Effector CD8-positive, alpha-beta T cell (primary cell): ENCODE data around the gene PROB1.
"Not testable (repeated sequence)": the region's sequence is repeated elsewhere in the genome, so short reads cannot be mapped to it uniquely, and the experiment has no call there.

ENCODE experiments used
- DNase-seq: peaks from one replicate; lab custom pipeline; 2025; lab: John Stamatoyannopoulos, UW

The PROB1 gene

DNA sequence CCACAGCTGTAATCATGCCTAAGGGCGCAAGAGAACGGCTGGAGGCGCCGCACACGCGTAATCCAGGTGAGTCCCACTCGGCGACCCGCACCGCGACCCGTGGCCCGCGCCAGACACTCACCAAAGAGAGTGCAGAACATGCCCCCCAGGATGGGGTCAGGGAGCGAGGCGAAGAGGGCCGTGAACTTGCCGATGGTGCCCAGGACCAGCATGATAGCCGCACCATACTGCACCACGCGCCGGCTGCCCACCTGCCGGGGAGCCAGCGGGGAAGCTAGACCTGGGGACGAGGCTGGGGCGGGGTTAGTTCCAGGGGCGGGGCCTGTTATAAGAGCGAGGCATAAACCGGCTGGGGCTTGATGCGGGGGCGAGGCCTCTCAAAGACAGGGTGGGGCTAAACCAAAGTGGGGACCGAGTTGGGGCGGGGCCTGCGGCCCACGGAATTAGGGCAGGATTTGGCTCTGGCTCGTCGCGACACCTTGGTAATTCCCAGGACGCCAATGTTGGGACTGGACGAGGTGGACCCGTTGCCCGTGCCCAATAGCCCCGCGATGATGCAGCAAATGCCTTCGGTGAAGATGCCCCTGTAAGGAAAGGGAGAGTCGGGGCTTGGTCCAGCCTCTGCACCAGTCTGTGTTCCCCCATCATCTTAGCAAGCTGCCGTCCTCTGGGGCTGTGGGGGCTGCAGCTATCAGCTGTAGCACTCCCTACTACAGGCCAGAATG lies 16.6 kb downstream of the PROB1 start:
- no peak for DNase-seq

DNA sequence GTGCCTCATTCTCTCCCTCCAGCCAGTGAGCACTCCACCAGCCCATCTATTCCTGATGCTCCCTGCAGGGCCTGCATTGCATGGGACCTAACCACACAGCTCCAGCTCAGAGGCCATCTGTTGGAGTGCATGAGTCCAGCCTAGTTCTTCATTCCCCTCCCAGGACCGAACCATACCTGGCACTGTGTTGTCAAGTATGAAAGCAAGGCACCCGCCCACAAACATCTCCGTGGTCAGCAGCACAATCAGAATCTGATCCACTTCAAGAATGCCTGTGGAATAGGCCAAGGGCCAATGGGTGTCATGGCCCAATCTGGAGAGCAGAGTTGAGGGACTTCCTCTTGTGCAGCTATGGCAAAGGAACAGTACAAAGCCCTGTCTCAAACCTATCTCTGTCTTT lies 17.7 kb downstream of the PROB1 start:
- no peak for DNase-seq

DNA sequence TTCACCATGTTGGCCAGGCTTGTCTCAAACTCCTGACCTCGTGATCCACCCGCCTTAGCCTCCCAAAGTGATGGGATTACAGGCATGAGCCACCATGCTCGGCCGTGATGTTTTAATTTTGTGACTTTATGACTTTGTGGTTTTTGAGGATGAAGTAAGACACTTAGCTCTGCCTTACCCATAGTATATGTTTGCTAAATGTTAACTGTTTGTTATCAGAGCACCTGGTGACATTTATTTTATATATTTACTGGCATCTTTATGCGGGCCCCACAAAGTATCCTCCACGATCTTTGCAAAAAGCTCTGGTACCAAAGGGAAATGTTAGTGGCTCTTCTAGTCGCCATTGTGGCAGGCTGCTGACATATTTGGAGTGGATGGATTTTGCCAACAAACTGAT lies 18.5 kb downstream of the PROB1 start:
- DNase-seq = no peak

DNA sequence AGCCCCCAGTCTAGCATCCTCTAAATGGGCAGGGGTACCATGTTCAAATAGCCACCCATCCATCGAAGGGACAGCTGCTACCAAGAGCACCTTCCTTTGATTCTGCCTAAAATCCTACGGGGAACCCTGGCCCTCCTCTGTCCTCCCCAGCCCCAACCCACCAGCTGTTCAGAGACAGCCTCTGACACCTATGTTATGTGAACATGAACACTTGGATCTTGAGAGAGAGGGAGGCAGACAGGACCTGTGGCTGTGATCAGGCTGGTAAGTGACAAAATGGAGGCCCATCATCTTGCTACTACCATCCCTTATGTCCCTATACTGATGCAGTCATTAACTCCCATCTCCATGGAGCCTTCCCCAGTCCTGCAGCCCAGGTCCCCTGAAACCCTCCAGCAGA lies 20.0 kb downstream of the PROB1 start:
- DNase-seq = no peak

DNA sequence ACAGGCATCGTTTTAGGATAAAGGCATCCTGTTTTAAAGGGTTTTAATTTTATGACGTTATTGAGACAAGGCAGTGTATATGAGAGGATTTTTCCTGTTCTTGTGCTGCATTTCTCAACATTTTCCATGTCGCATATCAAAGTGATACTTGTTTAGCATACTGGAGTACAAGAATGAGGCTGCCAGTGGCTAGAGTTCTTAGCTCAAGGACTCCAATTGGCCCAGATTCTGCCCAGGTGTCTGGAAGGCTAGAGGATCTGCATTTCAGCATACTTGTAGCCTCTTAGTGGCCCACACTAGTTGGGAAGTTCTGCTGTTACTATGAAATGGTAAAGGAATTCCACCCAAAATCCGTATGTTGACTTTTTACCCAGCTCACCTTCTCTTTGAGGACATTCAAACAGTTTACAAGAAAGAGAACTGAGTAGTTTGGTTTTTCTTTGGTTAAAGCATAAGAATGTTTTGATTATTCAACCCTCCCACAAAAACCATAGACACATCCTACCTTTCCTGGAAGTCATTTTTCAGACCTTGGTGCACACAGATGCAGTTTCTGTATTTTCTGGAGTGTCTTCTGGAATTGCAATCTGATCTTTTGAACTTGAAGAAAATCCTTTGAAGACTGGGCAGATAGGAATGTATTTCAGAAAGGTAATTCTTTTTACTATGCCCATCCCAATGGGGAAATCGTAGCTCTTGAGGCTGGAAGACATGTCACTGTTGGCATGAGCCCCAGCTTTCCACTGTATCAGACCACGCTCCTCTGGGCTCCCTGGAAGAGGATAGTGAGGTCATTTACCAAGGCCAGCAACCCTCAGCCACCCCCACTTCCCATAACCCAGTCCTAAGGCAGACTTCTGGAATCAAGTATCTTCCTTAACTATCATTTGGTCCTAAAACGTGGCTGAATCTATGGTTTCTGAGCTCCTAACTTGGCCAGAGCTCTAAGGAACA lies 23.1 kb downstream of the PROB1 start:
- DNase-seq = no peak

DNA sequence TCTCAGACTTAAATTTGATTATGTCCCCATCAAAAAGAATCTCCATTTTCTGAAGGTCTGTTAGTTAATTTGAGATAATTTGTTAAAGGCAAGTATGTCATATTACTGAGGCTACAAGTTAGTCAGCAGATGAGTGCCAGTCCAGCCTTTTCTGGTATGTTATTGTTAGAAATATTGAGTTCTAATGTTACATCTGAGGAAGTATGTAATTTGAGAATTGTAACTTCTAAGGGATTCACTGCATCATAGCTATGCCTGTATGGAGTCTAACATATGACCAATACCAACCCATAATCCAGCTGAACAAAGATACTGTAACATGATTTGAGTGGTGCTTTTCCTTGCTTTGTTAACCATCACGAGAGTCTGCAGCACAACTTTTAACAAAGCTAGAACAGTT lies 25.7 kb downstream of the PROB1 start:
- no peak for DNase-seq

DNA sequence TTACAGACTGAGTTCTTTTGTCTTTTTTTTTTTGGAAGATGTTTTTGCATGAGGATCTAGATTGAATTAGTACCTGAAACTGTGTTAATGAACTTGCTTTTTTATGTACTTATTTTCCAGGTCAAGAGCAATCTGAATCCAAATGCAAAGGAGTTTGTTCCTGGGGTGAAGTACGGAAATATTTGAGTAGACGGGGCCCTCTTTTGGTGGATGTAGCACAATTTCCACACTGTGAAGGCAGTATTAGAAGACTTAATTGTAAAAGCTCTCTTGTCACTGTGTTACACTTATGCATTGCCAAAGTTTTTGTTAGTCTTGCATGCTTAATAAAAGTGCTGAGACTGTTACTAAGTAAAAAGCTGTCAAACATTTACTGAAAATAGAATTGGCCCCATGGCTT lies 26.3 kb downstream of the PROB1 start:
- no peak for DNase-seq

DNA sequence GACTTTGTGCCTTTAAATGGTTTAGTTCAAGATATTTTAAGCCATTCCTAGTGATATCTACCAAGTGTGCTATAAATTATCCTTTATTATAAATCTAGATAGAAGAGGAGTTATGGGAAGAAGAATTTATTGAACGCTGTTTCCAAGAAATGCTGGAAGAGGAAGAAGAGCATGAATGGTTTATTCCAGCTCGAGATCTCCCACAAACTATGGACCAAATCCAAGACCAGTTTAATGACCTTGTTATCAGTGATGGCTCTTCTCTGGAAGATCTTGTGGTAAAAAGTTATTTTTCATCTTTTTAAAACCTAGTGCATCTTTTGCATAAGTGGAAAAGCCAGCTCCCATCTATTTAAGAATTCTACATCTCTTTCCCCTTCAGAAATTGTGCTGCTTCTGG lies 30.4 kb downstream of the PROB1 start:
- no peak for DNase-seq

DNA sequence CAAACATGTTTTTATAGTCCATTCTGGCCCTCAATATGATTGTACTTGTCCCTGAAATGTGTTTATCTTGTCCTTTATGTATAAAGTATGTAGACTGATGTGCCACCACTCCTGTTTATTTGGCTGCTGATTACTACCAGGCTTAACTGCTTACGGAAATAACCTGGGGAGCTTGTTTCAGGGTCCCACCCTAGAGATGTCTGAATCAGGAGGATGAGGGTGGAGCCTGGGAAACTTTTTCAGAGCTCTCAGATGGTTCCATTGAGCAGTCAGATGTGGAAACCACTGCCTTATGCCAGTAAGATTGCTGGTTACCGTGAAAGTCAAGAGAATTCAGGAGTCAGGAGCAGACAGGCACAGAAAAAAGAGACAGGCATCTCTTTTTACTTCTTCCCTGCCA lies 31.0 kb downstream of the PROB1 start:
- no peak for DNase-seq

DNA sequence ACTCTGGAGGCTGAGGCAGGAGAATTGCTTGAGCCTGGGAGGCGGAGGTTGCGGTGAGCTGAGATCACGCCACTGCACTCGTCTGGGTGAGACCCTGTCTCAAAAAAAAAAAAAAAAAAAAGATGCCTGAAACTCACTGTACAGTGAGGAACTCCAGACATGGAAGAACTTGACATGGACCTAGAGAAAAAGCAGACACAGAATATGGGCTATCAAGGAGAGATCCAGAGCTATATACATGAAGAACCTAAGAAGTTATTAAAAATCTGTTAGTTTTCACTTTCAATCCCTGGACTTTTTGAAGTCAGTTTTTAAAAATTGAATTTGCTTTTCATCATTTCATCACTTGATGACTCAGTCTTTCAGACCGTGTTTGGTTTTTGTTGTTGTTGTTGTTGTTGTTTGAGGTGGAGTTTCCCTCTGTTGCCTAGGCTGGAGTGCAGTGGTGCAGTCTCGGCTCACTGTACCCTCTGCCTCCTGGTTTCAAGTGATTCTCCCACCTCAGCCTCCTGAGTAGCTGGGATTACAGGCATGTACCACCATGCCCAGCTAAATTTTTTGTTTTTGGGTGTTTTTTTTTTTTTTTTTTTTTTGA lies 33.0 kb downstream of the PROB1 start:
- no peak for DNase-seq

DNA sequence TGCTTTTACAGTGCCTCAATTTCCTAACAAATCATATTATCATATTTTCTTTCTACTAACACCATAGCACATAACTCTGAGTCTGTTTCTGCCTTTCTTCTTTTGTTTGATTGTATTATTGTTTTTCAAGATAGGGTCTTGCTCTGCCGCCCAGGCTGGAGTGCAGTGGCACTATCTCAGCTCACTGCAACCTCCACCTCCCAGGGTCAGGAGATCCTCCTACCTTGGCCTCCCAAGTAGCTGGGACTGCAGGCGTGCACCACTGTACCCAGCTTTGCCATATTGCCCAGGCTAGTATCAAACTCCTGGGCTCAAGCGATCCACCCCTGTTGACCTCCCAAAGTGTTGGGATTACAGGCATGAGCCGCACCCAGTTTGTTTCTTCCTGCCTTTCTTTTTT lies 34.5 kb downstream of the PROB1 start:
- DNase-seq = no peak

DNA sequence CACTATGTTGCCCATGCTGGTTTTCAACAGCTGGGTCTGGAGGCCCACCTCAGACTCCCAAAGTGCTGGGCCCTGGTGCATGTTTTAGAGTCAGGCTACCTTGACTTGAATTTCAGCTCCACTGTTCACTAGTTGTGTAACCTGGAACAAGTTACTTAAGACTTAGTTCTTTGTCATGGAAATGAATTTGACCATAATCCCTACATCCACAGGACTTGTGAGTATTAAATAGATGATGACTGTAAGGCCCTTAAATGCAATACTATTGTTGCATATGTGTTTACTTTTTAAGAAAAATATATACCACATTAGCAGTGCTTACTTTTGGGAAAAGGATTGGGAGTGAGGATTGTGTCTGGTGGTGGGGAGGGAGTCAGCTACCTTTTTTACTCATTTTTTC lies 36.8 kb downstream of the PROB1 start:
- no peak for DNase-seq

DNA sequence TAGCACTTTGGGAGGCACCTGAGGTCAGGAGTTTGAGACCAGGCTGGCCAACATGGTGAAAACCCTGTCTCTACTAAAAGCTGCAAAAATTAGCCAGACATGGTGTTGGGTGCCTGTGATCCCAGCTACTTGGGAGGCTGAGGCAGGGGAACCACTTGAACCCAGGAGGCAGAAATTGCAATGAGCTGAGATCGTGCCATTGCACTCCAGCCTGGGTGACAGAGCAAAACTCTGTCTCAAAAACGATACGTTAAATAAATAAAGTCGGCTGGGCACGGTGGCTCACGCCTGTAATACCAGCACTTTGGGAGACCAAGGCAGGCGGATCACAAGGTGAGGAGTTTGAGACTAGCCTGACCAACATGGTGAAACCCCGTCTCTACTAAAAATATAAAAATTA lies 39.0 kb downstream of the PROB1 start:
- DNase-seq = not testable (repeated sequence)

DNA sequence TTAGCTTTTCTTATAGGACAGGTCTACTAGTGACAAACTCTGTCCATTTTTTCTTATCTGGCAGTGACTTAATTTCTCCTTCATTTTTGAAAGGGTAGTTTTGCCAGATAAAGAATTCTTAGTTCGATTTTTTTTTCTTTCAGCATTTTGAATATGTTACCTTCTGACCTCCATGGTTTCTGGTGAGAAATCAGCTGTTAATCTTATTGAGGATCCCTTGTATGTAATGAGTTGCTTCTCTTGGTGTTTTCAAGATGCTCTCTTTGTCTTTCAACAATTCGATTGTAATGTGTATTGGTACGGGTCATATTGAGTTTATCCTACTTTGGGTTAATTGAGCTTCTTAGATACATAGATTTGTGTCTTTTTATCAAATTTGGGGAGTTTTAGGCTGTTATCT lies 40.7 kb downstream of the PROB1 start:
- no peak for DNase-seq

DNA sequence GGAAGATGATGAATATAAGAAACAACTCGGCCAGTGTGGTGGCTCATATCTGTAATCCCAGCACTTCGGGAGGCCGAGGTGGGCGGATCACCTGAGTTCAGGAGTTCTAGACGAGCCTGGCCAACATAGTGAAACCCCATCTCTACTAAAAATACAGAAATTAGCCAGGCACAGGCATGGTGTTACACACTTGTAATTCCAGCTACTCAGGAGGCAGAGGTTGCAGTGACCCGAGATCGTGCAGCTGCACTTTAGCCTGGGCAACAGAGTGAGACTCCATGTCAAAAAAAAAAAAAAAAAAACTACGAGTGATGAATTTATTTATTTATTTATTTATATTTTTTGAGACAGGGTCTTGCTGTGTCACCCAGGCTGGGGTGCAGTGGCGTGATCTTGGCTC lies 47.0 kb downstream of the PROB1 start:
- DNase-seq = not testable (repeated sequence)

DNA sequence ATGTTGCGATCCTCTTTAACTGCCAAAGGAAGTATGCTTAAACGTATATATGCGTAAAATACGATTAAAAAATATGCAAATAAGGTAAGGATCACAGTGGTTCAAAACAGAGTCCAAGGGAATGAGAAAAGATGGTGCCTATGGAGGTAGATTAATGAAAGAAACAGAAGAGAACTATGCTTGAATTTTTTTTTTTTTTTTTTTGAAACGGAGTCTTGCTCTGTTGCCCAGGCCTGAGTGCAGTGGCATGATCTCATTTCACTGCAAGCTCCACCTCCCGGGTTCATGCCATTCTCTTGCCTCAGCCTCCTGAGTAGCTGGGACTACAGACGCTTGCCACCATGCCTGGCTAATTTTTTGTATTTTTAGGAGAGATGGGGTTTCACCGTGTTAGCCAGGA lies 49.5 kb downstream of the PROB1 start:
- not testable (repeated sequence) for DNase-seq

DNA sequence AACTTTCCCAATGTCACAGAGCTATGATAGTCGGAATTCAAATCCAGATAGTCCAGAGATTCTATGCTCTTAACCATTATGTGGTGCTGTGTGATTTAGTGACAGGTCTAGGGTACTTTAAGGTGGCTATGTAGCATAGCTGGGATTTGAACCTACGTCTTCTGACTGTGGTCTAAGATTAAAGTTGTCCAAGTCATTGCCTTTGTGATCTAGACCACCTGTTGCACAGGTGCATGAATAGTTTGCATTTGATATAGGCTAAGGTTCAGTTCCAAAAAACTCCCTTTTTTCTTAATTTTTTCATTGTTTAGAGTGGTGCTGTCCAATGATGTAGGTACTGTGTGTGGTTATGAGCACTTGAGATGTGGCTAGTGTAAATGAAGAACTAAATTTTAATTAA lies 50.7 kb downstream of the PROB1 start:
- DNase-seq = no peak

DNA sequence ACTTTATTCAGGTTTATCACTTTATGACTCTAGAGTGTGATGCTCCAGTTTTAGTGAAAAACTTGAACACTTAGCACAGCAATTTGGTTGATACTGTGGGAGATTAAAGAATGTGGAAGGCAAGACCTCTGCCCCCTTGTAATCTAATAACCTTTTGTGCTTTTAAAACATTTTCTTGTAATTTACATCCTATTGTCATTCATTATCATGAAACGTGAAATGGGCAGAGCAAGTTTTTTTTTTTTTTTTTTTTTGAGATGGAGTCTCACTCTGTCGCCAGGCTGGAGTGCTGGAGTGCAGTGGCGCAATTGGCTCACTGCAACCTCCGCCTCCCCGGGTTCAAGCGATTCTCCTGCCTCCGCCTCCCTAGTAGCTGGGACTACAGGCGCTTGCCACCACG lies 51.4 kb downstream of the PROB1 start:
- no peak for DNase-seq

DNA sequence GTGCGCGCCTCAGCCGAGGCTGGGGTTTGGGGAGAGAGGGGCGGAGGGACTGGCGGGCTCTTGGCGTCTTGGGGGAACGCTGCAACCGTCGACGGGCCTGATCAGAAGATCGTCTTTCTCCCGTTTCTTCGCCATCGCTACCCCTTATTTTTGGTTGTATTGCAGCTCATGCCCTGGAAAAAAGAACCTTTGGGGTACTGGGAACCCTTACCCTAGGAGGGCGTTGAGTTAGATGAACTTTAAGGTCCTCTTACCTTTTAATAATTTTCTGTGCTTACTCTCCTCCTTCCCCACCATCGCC lies 52.5 kb downstream of the PROB1 start:
- no peak for DNase-seq

DNA sequence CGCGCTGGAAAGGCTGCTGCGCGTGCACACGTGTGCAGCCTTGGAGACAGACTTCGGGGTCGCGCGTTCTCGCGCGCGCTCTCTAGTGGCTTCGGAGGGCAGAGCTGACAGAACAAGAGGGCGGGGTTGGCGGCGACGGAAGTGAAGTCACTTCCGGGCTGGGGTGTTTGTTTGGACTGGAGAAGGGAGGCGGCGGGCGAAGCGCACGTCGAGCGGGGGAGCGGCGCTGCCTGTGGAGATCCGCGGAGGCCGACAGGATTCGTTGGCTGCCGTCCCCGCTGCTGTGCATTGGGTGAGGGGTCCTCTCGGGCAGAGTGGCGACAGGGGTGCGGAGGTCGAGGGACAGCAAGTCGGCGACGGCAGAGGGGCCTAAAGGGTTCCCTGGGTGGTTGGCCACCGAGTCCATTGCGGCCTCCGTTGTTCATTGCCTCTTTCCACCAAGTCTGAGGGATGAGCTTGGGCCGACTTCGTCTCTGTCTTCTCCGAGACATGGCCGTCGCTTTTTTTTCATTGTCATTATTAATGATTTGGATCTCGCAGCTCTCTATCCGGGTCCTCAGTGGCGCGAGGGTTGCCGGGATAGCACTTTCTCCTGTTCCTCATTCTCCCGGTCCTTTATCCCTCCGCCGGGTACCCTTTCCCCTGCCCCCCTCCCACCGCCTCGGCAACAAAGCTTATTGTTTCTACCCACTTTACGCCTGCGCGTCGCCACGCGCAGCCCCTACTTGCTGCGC lies 53.0 kb downstream of the PROB1 start, which contains the start of gene PAIP2:
Gene PAIP2 (plus strand): TSS at position 166 of the 734 bp plus-strand sequence. CDS start 21,931 bp downstream, outside the sequence.
- peak; percentile 96 for DNase-seq

DNA sequence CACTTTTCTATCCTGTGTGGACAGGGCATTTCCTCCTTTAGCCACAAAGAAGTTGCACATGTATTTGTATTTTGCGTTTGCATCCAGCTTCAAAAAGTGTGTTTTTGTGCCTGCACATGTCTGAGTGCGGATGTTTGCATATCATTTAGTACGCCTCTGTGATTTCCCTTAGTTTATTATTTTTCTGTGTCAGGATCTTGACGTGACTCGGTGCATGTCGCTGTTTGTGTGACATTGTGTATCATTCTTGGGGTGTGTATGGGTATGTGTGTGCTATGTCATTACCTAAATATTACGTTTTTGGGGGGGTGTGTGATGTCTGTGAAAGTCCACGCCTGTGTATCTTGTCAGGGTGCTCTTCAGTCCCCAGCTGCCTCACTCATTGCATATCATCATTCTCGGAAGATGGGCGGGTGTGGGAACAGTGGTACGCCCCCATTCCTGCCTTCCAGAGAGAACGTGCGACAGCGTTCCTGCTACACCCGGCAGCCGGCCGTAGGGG lies 53.7 kb downstream of the PROB1 start:
- no peak for DNase-seq
